Measurements from ENCODE around the gene BRMS1L. TPM values are rescaled to one million over a fixed set of nuclear protein-coding genes. Genes with fewer than 3 reads are reported as not detected.
A peak's percentile ranks its signal among the peaks of the same experiment; 100 is the strongest.

Gene BRMS1L
- total and polyA plus RNA-seq, 2 of the 13 experiments (the other 11 are each of a cell fraction or from before 2014, with no cell fraction given), result 21.1 to 23.8 TPM

DNA sequence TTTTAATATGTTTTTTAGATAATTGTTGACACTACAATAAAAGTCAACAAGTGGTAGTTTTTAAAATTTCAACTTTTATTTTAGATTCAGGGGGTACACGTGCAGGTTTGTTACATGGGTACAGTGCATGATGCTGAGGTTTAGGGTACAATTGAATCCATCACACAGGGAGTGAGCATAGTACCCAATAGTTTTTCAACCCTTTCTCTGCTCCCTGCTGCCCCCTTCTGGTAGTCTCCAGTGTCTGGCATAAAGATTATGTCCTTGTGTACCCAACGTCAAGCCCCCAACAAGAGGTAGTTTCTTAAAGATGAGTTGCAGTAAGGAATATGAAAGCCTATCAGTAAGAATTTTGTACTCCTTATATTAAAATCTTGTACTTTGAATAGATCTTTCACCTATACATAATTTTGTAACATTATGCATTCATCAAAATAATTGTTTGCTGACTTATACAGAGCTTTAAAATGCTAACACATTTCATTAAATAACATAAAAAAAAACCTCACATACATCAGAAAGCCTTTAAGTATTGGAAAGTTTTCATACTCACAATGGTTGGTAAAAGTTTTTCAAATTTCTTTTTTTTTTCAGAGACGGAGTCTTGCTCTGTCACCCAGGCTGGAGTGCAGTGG, 11.7 kb upstream of the BRMS1L start (continued):
- 0 out of 2 replicates have a peak, but pooled peaks have one; percentile 30 for TF ChIP-seq KMT2B (CRISPR knock-in tag; IDR thresholded peaks at IDR 0.05)
- no peak for TF ChIP-seq ZBTB7B (CRISPR knock-in tag; IDR thresholded peaks at IDR 0.05)
- TF ChIP-seq HOXD1 (CRISPR knock-in tag; IDR thresholded peaks at IDR 0.05), result no peak
- TF ChIP-seq DBP (CRISPR knock-in tag; IDR thresholded peaks at IDR 0.05; ENCODE audit: not compliant biosample characterization), result no peak
- TF ChIP-seq MXI1 (IDR thresholded peaks at IDR 0.05; ENCODE audit: borderline replicate concordance, low read depth, low read length), result no peak
- no peak for TF ChIP-seq GTF2F1 (IDR thresholded peaks at IDR 0.05; ENCODE audit: low read length)
- no peak for TF ChIP-seq KLF6 (CRISPR knock-in tag; IDR thresholded peaks at IDR 0.05)
- peak in 1 of 2 experiments; percentile 74; a peak in 1 of 4 replicates for TF ChIP-seq KLF16 (CRISPR knock-in tag; IDR thresholded peaks at IDR 0.05)
- TF ChIP-seq ZNF720 (CRISPR knock-in tag; IDR thresholded peaks at IDR 0.05), result no peak
- 0 out of 2 replicates have a peak, but pooled peaks have one; percentile 31 for TF ChIP-seq ZSCAN12 (CRISPR knock-in tag; IDR thresholded peaks at IDR 0.05)
- TF ChIP-seq ZNF124 (CRISPR knock-in tag; IDR thresholded peaks at IDR 0.05), result 0 out of 2 replicates have a peak, but pooled peaks have one; percentile 67
- TF ChIP-seq CREB1 (IDR thresholded peaks at IDR 0.05), result no peak
- TF ChIP-seq CREB1 (CRISPR knock-in tag; IDR thresholded peaks at IDR 0.05), result no peak
- 0 out of 2 replicates have a peak, but pooled peaks have one; percentile 31 for TF ChIP-seq MIER3 (CRISPR knock-in tag; IDR thresholded peaks at IDR 0.05; ENCODE audit: borderline replicate concordance)
- TF ChIP-seq GFI1 (CRISPR knock-in tag; IDR thresholded peaks at IDR 0.05; ENCODE audit: borderline replicate concordance), result no peak
- TF ChIP-seq ZNF260 (CRISPR knock-in tag; IDR thresholded peaks at IDR 0.05; ENCODE audit: borderline replicate concordance, low read depth), result no peak
- TF ChIP-seq TARDBP (CRISPR knock-in tag; IDR thresholded peaks at IDR 0.05), result no peak
- 0 out of 2 replicates have a peak, but pooled peaks have one; percentile 28 for TF ChIP-seq ZNF331 (CRISPR knock-in tag; IDR thresholded peaks at IDR 0.05)
- TF ChIP-seq TBL1XR1 (IDR thresholded peaks at IDR 0.05; ENCODE audit: borderline replicate concordance, low read length, partially characterized antibody), result no peak
- TF ChIP-seq NR1H2 (CRISPR knock-in tag; IDR thresholded peaks at IDR 0.05; ENCODE audit: borderline replicate concordance, low read depth), result no peak
- TF ChIP-seq ZNF263 (CRISPR knock-in tag; IDR thresholded peaks at IDR 0.05), result no peak
- no peak for TF ChIP-seq SRF (IDR thresholded peaks at IDR 0.05; ENCODE audit: low read depth, low read length)
- TF ChIP-seq NAIF1 (CRISPR knock-in tag; IDR thresholded peaks at IDR 0.05; ENCODE audit: borderline replicate concordance), result no peak
- TF ChIP-seq RFX3 (CRISPR knock-in tag; IDR thresholded peaks at IDR 0.05), result no peak; the same call in 1 of the 2 replicates
- TF ChIP-seq CBFB (CRISPR knock-in tag; IDR thresholded peaks at IDR 0.05), result no peak
- no peak for TF ChIP-seq ZNF768 (CRISPR knock-in tag; IDR thresholded peaks at IDR 0.05)
- no peak for TF ChIP-seq ZNF10 (CRISPR knock-in tag; IDR thresholded peaks at IDR 0.05; ENCODE audit: borderline replicate concordance, low read depth)
- TF ChIP-seq PAF1 (CRISPR knock-in tag; IDR thresholded peaks at IDR 0.05), result no peak
- no peak for TF ChIP-seq HDAC1 (CRISPR knock-in tag; IDR thresholded peaks at IDR 0.05)
- no peak for TF ChIP-seq HDAC2 (CRISPR knock-in tag; IDR thresholded peaks at IDR 0.05)
- TF ChIP-seq U2AF1 (optimal IDR thresholded peaks at IDR 0.05; ENCODE audit: low read depth, low read length), result no peak
- no peak for TF ChIP-seq FOXJ3 (CRISPR knock-in tag; IDR thresholded peaks at IDR 0.05; ENCODE audit: borderline replicate concordance)
- TF ChIP-seq ZNF792 (CRISPR knock-in tag; IDR thresholded peaks at IDR 0.05), result 0 out of 2 replicates have a peak, but pooled peaks have one; percentile 16
- TF ChIP-seq BORCS8-MEF2B (CRISPR knock-in tag; IDR thresholded peaks at IDR 0.05), result no peak
- TF ChIP-seq ARNTL (CRISPR knock-in tag; IDR thresholded peaks at IDR 0.05), result no peak
- TF ChIP-seq CCDC6 (CRISPR knock-in tag; IDR thresholded peaks at IDR 0.05), result 0 out of 2 replicates have a peak, but pooled peaks have one; percentile 23

Measured in HepG2 (cell line).